Measurements from ENCODE around the gene XPNPEP1. TPM values are rescaled to one million over a fixed set of nuclear protein-coding genes. Genes with fewer than 3 reads are reported as not detected.

Gene XPNPEP1
- total RNA-seq, 1 experiment from 2014 or later: 71.3 TPM

- Histone ChIP-seq H3K27me3 (ENCODE audit: insufficient read depth, low read length) (no peaks in the 10 kb centered on the region), H4K8ac (replicated peaks; ENCODE audit: insufficient read length, low read depth, low read length) (no peak overlapping the region), H3K4me2 (ENCODE audit: insufficient read depth, insufficient read length, low read length) (no peak overlapping the region), H3K23me2 (ENCODE audit: insufficient read length, low read depth, low read length, poor library complexity, severe bottlenecking) (no peaks in the 10 kb centered on the region), H3K79me1 (ENCODE audit: insufficient read depth, low read depth, low read length, poor library complexity, severe bottlenecking) (no peaks in the 10 kb centered on the region), H3K9ac (ENCODE audit: extremely low read depth, insufficient read length, low read length) (no peak overlapping the region), H3K56ac (ENCODE audit: insufficient read length, low read depth, low read length) (no peak overlapping the region), H2AK5ac (ENCODE audit: insufficient read length, low read length) (no peak overlapping the region), H3K23ac (ENCODE audit: insufficient read length, low read depth, low read length) (no peak overlapping the region), H2BK20ac (ENCODE audit: low read depth, low read length, poor library complexity, severe bottlenecking) (no peak overlapping the region), H3K4ac (ENCODE audit: low read depth, low read length) (no peak overlapping the region), H3K27ac (ENCODE audit: insufficient read length, low read depth, low read length) (no peak overlapping the region), H4K5ac (ENCODE audit: insufficient read length, low read depth, low read length) (no peak overlapping the region), H3K4me1 (ENCODE audit: insufficient read depth, low read length) (no peaks in the 10 kb centered on the region), H2BK15ac (ENCODE audit: low read depth, low read length) (no peak overlapping the region), H3K14ac (ENCODE audit: insufficient read depth, low read length) (no peak overlapping the region), H2BK5ac (ENCODE audit: insufficient read length, low read length) (no peak overlapping the region), H2BK12ac (ENCODE audit: insufficient read length, low read depth, low read length) (no peak overlapping the region), H4K91ac (ENCODE audit: insufficient read length, low read depth, low read length) (no peak overlapping the region), H3T11ph (ENCODE audit: low read length) (no peak overlapping the region), H3K9me3 (ENCODE audit: control insufficient read depth, low read depth, low read length) (no peaks in the 10 kb centered on the region), H2BK120ac (ENCODE audit: low read depth, low read length, poor library complexity, severe bottlenecking) (no peak overlapping the region), H3K79me2 (ENCODE audit: insufficient read depth, low read length) (no peaks in the 10 kb centered on the region), H4K20me1 (ENCODE audit: control insufficient read depth, insufficient read depth, insufficient read length) (no peaks in the 10 kb centered on the region), H2AFZ (ENCODE audit: low read length) (no peak overlapping the region), H3K18ac (ENCODE audit: insufficient read length, low read depth, low read length) (no peak overlapping the region)
- H3K4me3 Mint-ChIP-seq: no peak overlapping the region
- H3K27me3 Mint-ChIP-seq (ENCODE audit: low read depth): no peaks in the 10 kb centered on the region
- H3K4me1 Mint-ChIP-seq: no peaks in the 10 kb centered on the region
- no peaks in the 10 kb centered on the region for H3K9me3 Mint-ChIP-seq
- WGBS (ENCODE audit: extremely low coverage, insufficient read length, low lambda C conversion rate): no CpG with 5 or more reads among the region's 7 CpGs
- no peak for TF ChIP-seq CTCF (conservative IDR thresholded peaks at IDR 0.05)
- no peak for DNase-seq
- peaks cover 9 to 64% (median 49%) of the 10 kb centered on the region in 3 experiments; a peak in 6 of 7 replicates for H3K36me3 Mint-ChIP-seq (ENCODE audit: insufficient read depth in 1 of 3, low read depth in 3 of 3)
- H3K27ac Mint-ChIP-seq: no peak overlapping the region
Observed at GRCh38 chr10:109875151-109875568, 48.2 kb downstream of the XPNPEP1 start.

Data from H9 (cell line).